RWPE1 (cell line): Measurements from ENCODE around the gene CUX1.

ENCODE experiments used
- CTCF ChIA-PET: fragments of 350-600 bp; sonication (Branson Sonifier 250); formaldehyde crosslinking; extraction: SDS; loops from one replicate; lab custom pipeline; 2021; lab: Yijun Ruan, JAX
- POLR2A ChIA-PET: fragments of 400-600 bp; formaldehyde crosslinking; extraction: SDS; loops from one replicate; lab custom pipeline; 2020; ENCODE audit warnings: antibody characterized with exemption; ENCODE audit not compliant: low non-redundant PET; lab: Yijun Ruan, JAX
- DNase-seq: peaks from one replicate; pipeline ENCODE4 v3.0.0; 2012; ENCODE audit warnings: low spot score
- H3K27ac ChIP-seq: fragments of 450-650 bp; 2 replicates; pipeline ENCODE4 v1.5.1; 2017
- TF ChIP-seq, protein P1 (sequence below): fragments of 450-650 bp; conservative IDR thresholded peaks from 2 replicates; pipeline ENCODE4 v1.5.1; 2017; ENCODE audit warnings: low read depth, mild to moderate bottlenecking

Gene CUX1

GRCh38 chr7:102283477-102284189 lies 466.2 kb downstream of the CUX1 start:
- POLR2A ChIA-PET = interaction anchor here (0.7 kb wide), 1 partner anchor 20 kb away, joined by 6 read pairs; no protein-coding TSS in a partner anchor
- peak overlapping the region; percentile 10; the same call in 1 of the 2 replicates for H3K27ac ChIP-seq
- DNase-seq = no peak
- CTCF ChIA-PET = no interaction called here
- TF ChIP-seq, protein P1, sequence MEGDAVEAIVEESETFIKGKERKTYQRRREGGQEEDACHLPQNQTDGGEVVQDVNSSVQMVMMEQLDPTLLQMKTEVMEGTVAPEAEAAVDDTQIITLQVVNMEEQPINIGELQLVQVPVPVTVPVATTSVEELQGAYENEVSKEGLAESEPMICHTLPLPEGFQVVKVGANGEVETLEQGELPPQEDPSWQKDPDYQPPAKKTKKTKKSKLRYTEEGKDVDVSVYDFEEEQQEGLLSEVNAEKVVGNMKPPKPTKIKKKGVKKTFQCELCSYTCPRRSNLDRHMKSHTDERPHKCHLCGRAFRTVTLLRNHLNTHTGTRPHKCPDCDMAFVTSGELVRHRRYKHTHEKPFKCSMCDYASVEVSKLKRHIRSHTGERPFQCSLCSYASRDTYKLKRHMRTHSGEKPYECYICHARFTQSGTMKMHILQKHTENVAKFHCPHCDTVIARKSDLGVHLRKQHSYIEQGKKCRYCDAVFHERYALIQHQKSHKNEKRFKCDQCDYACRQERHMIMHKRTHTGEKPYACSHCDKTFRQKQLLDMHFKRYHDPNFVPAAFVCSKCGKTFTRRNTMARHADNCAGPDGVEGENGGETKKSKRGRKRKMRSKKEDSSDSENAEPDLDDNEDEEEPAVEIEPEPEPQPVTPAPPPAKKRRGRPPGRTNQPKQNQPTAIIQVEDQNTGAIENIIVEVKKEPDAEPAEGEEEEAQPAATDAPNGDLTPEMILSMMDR = no peak

GRCh38 chr7:102284399-102284798 lies 467.0 kb downstream of the CUX1 start:
- ChIA-PET CTCF (interaction anchor here (0.6 to 1.1 kb wide), 2 partner anchors 13 to 107 kb away, joined by 3 read pairs; no protein-coding TSS in a partner anchor), POLR2A (interaction anchor here (0.6 to 0.7 kb wide), 2 partner anchors 19 to 923 kb away, joined by 3 to 6 read pairs; no protein-coding TSS in a partner anchor)
- TF ChIP-seq, protein P1 = no peak
- DNase-seq = no peak
- peak overlapping the region; percentile 10; the same call in 1 of the 2 replicates for H3K27ac ChIP-seq

DNA sequence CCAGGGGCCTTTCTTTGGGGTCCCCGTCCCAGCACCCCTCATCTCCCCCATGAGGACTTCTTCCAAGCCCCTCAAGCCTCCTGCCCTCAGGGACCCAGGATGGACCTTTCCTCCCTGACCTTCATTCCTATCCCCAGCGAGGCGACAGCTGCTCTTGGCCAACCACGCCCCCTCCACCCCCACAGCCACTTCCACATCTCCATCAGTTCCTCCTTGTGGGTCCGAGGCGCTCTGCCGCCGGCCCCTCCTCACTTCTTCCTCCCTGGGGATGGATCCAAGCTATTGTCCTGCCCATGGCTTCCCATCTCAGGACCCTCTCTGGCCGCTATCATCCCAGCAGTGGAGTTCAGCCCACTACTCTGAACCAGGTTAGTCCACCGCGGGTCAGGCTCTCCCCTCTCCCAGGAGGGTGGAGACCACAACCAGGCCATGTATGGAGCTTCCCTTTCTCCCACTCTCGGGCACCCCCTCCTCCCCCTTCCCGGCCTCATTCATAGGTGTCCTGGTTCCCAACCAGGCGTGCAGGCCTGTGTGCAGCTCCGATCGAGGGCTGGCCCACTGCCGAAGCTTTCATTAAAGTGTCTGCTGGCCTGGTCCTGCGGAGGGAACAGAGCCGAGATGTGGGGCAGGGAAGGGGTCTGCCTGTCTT lies 467.6 kb downstream of the CUX1 start:
- H3K27ac ChIP-seq = no peak overlapping the region
- POLR2A ChIA-PET = interaction anchor here (0.6 kb wide), 1 partner anchor 924 kb away, joined by 3 read pairs; no protein-coding TSS in a partner anchor
- CTCF ChIA-PET = interaction anchor here (1.1 kb wide), 1 partner anchor 106 kb away, joined by 3 read pairs; no protein-coding TSS in a partner anchor
- no peak for DNase-seq
- TF ChIP-seq, protein P1 = no peak

DNA sequence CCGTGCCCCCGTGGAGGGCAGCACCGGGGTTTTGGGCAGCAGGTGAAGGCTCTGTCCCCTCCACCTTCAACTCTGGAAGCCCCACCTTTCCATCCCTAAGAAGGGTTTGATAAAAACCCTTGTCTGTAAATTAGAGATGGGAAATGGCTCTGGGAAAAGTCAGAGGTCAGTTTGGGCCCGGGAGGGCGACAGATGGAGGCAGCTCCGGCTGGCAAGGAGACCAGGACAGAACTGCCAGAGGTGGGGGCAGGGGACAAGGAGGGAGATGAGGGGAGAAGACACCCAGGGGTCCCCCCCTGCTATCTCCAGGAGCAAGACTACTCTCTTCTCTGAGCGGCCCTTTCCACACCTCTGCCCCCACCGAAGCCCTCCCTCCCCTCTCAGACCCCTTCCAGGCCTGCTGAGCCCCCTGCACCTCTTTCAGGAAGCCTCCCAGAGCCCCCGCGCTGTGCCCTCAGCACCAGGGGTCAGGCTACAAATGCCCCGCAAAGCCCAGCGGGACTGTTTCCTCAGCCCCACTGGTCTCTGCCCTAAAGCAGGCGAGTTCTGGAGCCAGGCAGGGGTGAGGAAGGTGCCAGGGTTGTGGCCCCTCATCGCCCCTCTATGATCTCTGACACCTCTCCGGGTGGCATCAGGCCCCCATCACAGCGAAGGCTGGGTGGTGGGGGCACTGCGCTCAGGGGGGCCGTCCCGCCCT lies 468.3 kb downstream of the CUX1 start:
- peak overlapping the region; percentile 65 for H3K27ac ChIP-seq
- TF ChIP-seq, protein P1 = no peak
- DNase-seq = no peak
- ChIA-PET POLR2A (no interaction called here), CTCF (no interaction called here)

GRCh38 chr7:102286237-102287110 lies 469.0 kb downstream of the CUX1 start, which contains the start of gene SH2B2:
Gene SH2B2 (plus strand): TSS chr7:102286868. CDS start chr7:102300551, 13,683 bp downstream.
- POLR2A ChIA-PET = no interaction called here

More at GRCh38 chr7:102286237-102287110, 469.0 kb downstream of the CUX1 start, which contains the start of gene SH2B2:
- TF ChIP-seq, protein P1 = no peak
- CTCF ChIA-PET = interaction anchor here (1.2 kb wide), 1 partner anchor 105 kb away, joined by 7 read pairs; no protein-coding TSS in a partner anchor
- H3K27ac ChIP-seq = peak within 1 kb of the TSS; percentile 65
- DNase-seq = peak; percentile 68
